Tibial nerve (tissue), 3 donors: ENCODE data around the gene XRN2.

Experiments
- POLR2A ChIP-seq, 2 donors: fragments of 450-650 bp; IDR thresholded peaks; one replicate each; pipeline ENCODE4 v1.6.1; 2017; ENCODE audit warnings: antibody characterized with exemption in 2 of 2, mild to moderate bottlenecking in 2 of 2, moderate library complexity in 2 of 2
- TF ChIP-seq, protein P1 (sequence below), 5 experiments: fragments of 200-600 bp in 3 of 5; fragments of 450-650 bp in 2 of 5; sonication (generic) in 3 of 5; IDR thresholded peaks; one replicate each; pipeline ENCODE4 v1.5.1; 2016 to 2019; ENCODE audit warnings: antibody characterized with exemption in 5 of 5, mild to moderate bottlenecking in 3 of 5, moderate library complexity in 2 of 5

GRCh38 chr20:21309678-21310467, 6.7 kb downstream of the XRN2 start:
- no peak for TF ChIP-seq POLR2A (IDR thresholded peaks at IDR 0.05)
- TF ChIP-seq, protein P1, sequence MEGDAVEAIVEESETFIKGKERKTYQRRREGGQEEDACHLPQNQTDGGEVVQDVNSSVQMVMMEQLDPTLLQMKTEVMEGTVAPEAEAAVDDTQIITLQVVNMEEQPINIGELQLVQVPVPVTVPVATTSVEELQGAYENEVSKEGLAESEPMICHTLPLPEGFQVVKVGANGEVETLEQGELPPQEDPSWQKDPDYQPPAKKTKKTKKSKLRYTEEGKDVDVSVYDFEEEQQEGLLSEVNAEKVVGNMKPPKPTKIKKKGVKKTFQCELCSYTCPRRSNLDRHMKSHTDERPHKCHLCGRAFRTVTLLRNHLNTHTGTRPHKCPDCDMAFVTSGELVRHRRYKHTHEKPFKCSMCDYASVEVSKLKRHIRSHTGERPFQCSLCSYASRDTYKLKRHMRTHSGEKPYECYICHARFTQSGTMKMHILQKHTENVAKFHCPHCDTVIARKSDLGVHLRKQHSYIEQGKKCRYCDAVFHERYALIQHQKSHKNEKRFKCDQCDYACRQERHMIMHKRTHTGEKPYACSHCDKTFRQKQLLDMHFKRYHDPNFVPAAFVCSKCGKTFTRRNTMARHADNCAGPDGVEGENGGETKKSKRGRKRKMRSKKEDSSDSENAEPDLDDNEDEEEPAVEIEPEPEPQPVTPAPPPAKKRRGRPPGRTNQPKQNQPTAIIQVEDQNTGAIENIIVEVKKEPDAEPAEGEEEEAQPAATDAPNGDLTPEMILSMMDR (IDR thresholded peaks at IDR 0.05), result no peak
